OCI-LY1 (cell line): ENCODE measurements around the gene CPNE1.

Source experiments
- H2AFZ ChIP-seq: fragments of 200-600 bp; sonication (generic), shearing (Covaris generic); 2 replicates; pipeline ENCODE4 v1.6.0; 2014; ENCODE audit warnings: antibody characterized with exemption, mild to moderate bottlenecking, low read length
- H3F3A ChIP-seq: fragments of 200-600 bp; sonication (generic), shearing (Covaris generic); 2 replicates; pipeline ENCODE4 v1.6.0; 2014; ENCODE audit warnings: mild to moderate bottlenecking, antibody characterized with exemption, low read length, moderate library complexity; ENCODE audit not compliant: insufficient read depth
- H3K27ac ChIP-seq: fragments of 200-600 bp; sonication (generic); 2 replicates; pipeline ENCODE4 v1.5.1; 2014; ENCODE audit warnings: low read length, mixed run types, mild to moderate bottlenecking, low read depth; ENCODE audit not compliant: poor library complexity, severe bottlenecking
- H3K27me3 ChIP-seq: fragments of 200-600 bp; sonication (generic); 2 replicates; pipeline ENCODE4 v1.6.0; 2014; ENCODE audit warnings: antibody characterized with exemption, mild to moderate bottlenecking, low read length, moderate library complexity; ENCODE audit not compliant: insufficient read depth
- H3K36me3 ChIP-seq: fragments of 200-600 bp; sonication (generic); 2 replicates; pipeline ENCODE4 v1.6.1; 2014; ENCODE audit warnings: mild to moderate bottlenecking, antibody characterized with exemption, low read length, moderate library complexity, mixed read lengths; ENCODE audit not compliant: insufficient read depth
- H3K4me1 ChIP-seq: fragments of 200-600 bp; sonication (generic); 2 replicates; pipeline ENCODE4 v1.5.1; 2014; ENCODE audit warnings: mild to moderate bottlenecking, low read length, moderate library complexity; ENCODE audit not compliant: insufficient read depth, severe bottlenecking
- H3K4me2 ChIP-seq: fragments of 200-600 bp; sonication (generic), shearing (Covaris generic); 2 replicates; pipeline ENCODE4 v1.6.1; 2014; ENCODE audit warnings: low read length
- H3K4me3 ChIP-seq: fragments of 200-600 bp; sonication (generic); 2 replicates; pipeline ENCODE4 v1.5.1; 2014; ENCODE audit warnings: low read length, low read depth, mild to moderate bottlenecking, mixed read lengths; ENCODE audit not compliant: poor library complexity, severe bottlenecking
- H3K79me2 ChIP-seq: fragments of 200-600 bp; shearing (Covaris generic); 2 replicates; pipeline ENCODE4 v1.6.1; 2016; ENCODE audit warnings: mixed run types, low read length, mixed read lengths; ENCODE audit not compliant: insufficient read depth
- H3K9ac ChIP-seq: fragments of 200-600 bp; sonication (generic), shearing (Covaris generic); 2 replicates; pipeline ENCODE4 v1.6.1; 2014; ENCODE audit warnings: mild to moderate bottlenecking, low read length, mixed read lengths
- H3K9me2 ChIP-seq: fragments of 200-600 bp; sonication (generic), shearing (Covaris generic); 2 replicates; pipeline ENCODE4 v1.6.1; 2014; ENCODE audit warnings: low read depth, mild to moderate bottlenecking, low read length, mixed read lengths
- H3K9me3 ChIP-seq: fragments of 200-600 bp; shearing (Covaris generic); 2 replicates; pipeline ENCODE4 v1.6.1; 2014; ENCODE audit warnings: low read length, mixed read lengths
- H4K20me1 ChIP-seq: fragments of 200-600 bp; sonication (generic), shearing (Covaris generic); 2 replicates; pipeline ENCODE4 v1.6.0; 2016; ENCODE audit warnings: mild to moderate bottlenecking, low read length; ENCODE audit not compliant: insufficient read depth
- CTCF ChIP-seq: fragments of 200-600 bp; sonication (generic), shearing (Covaris generic); IDR thresholded peaks from 2 replicates; pipeline ENCODE4 v1.5.1; 2017; ENCODE audit warnings: mild to moderate bottlenecking, antibody characterized with exemption, low read length, moderate library complexity, mixed read lengths
- EZH2 ChIP-seq: fragments of 200-600 bp; sonication (generic), shearing (Covaris generic); IDR thresholded peaks from 2 replicates; pipeline ENCODE4 v1.8.0; 2017; ENCODE audit warnings: borderline replicate concordance, mixed run types, mild to moderate bottlenecking, antibody characterized with exemption, low read length, moderate library complexity, mixed read lengths

Gene CPNE1

GRCh38 chr20:35700625-35701148 lies 36.0 kb upstream of the CPNE1 start:
- no peaks in the 10 kb centered on the region for H4K20me1 ChIP-seq
- H3K4me1 ChIP-seq = peaks cover 29% of the 10 kb centered on the region
- H3K27me3 ChIP-seq = no peaks in the 10 kb centered on the region
- H3K79me2 ChIP-seq = no peaks in the 10 kb centered on the region; the same call in 1 of the 2 replicates
- peaks cover 50% of the 10 kb centered on the region for H3K36me3 ChIP-seq
- TF ChIP-seq EZH2 (no peak), CTCF (no peak)
- no peaks in the 10 kb centered on the region for H3K9me3 ChIP-seq
- H3K9me2 ChIP-seq = no peaks in the 10 kb centered on the region
- H3K27ac ChIP-seq = peak overlapping the region; percentile 76
- peak overlapping the region; percentile 90; the same call in 1 of the 2 replicates for H3K9ac ChIP-seq
- peak overlapping the region; percentile 99 for H3K4me2 ChIP-seq
- peak overlapping the region; percentile 87 for H3K4me3 ChIP-seq
- peaks cover 40% of the 10 kb centered on the region for H3F3A ChIP-seq
- H2AFZ ChIP-seq = no peak overlapping the region

GRCh38 chr20:35699957-35700624 lies 35.4 kb upstream of the CPNE1 start:
- Histone ChIP-seq H3K9me2 (no peaks in the 10 kb centered on the region), H3K9me3 (no peaks in the 10 kb centered on the region), H4K20me1 (no peaks in the 10 kb centered on the region), H3K4me3 (peak overlapping the region; percentile 87), H3K27me3 (no peaks in the 10 kb centered on the region), H3F3A (peaks cover 35% of the 10 kb centered on the region), H3K9ac (peak overlapping the region; percentile 90), H3K79me2 (no peaks in the 10 kb centered on the region; the same call in 1 of the 2 replicates), H3K27ac (peak overlapping the region; percentile 76), H3K4me1 (peaks cover 29% of the 10 kb centered on the region), H3K4me2 (peak overlapping the region; percentile 99), H2AFZ (no peak overlapping the region), H3K36me3 (peaks cover 50% of the 10 kb centered on the region)
- TF ChIP-seq CTCF (no peak), EZH2 (no peak)

GRCh38 chr20:35699127-35699956 lies 34.6 kb upstream of the CPNE1 start, which contains the start of the genes NFS1 and ROMO1:
Gene NFS1, minus strand, starts transcription at chr20:35699352. Its CDS starts 64 bp downstream, at chr20:35699288.
Gene ROMO1, plus strand, starts transcription at chr20:35699405. Its CDS starts 228 bp downstream, at chr20:35699633.
- Histone ChIP-seq H4K20me1 (no peaks in the 10 kb centered on the region), H3K79me2 (no peaks in the 10 kb centered on the region; the same call in 1 of the 2 replicates), H3K9me3 (no peaks in the 10 kb centered on the region), H3K27ac (peak within 1 kb of the TSS; percentile 76), H2AFZ (peak within 1 kb of the TSS; percentile 60; the same call in 1 of the 2 replicates), H3F3A (peaks cover 28% of the 10 kb centered on the region), H3K36me3 (peaks cover 45% of the 10 kb centered on the region), H3K4me2 (peak within 1 kb of the TSS; percentile 99), H3K4me3 (peak within 1 kb of the TSS; percentile 87), H3K9ac (peak within 1 kb of the TSS; percentile 90), H3K4me1 (peaks cover 29% of the 10 kb centered on the region), H3K9me2 (no peaks in the 10 kb centered on the region), H3K27me3 (no peaks in the 10 kb centered on the region)
- TF ChIP-seq CTCF = peak; percentile 14; the same call in 1 of the 2 replicates
- TF ChIP-seq EZH2 = no peak
